Fibroblast of mammary gland (primary cell): ENCODE measurements around the gene UTS2R.
A peak's percentile ranks its signal among the peaks of the same experiment; 100 is the strongest.
"Not testable (repeated sequence)": the region's sequence is repeated elsewhere in the genome, so short reads cannot be mapped to it uniquely, and the experiment has no call there.

Experiments
- DNase-seq: peaks from one replicate; pipeline ENCODE4 v3.0.0-alpha.2; 2010; ENCODE audit warnings: low read depth
- H3K4me3 ChIP-seq: 2 replicates; pipeline ENCODE4 v1.5.1; 2011; ENCODE audit warnings: low read depth, mild to moderate bottlenecking, low read length, moderate library complexity; ENCODE audit not compliant: control insufficient read depth
- TF ChIP-seq, protein P1 (sequence below): conservative IDR thresholded peaks from 2 replicates; pipeline ENCODE4 v1.5.1; 2011; ENCODE audit warnings: low read depth, low read length, inconsistent platforms; ENCODE audit not compliant: control insufficient read depth, insufficient read depth

The UTS2R gene

GRCh38 chr17:82378741-82379021 lies 7.1 kb downstream of the UTS2R start:
- DNase-seq: no peak
- no peak overlapping the region for H3K4me3 ChIP-seq

GRCh38 chr17:82380860-82381702 lies 9.5 kb downstream of the UTS2R start:
- TF ChIP-seq, protein P1, sequence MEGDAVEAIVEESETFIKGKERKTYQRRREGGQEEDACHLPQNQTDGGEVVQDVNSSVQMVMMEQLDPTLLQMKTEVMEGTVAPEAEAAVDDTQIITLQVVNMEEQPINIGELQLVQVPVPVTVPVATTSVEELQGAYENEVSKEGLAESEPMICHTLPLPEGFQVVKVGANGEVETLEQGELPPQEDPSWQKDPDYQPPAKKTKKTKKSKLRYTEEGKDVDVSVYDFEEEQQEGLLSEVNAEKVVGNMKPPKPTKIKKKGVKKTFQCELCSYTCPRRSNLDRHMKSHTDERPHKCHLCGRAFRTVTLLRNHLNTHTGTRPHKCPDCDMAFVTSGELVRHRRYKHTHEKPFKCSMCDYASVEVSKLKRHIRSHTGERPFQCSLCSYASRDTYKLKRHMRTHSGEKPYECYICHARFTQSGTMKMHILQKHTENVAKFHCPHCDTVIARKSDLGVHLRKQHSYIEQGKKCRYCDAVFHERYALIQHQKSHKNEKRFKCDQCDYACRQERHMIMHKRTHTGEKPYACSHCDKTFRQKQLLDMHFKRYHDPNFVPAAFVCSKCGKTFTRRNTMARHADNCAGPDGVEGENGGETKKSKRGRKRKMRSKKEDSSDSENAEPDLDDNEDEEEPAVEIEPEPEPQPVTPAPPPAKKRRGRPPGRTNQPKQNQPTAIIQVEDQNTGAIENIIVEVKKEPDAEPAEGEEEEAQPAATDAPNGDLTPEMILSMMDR: no peak
- peak overlapping the region; percentile 2 for H3K4me3 ChIP-seq
- DNase-seq: peak; percentile 74

More at GRCh38 chr17:82378741-82379021, 7.1 kb downstream of the UTS2R start:
- TF ChIP-seq, protein P1: no peak

DNA sequence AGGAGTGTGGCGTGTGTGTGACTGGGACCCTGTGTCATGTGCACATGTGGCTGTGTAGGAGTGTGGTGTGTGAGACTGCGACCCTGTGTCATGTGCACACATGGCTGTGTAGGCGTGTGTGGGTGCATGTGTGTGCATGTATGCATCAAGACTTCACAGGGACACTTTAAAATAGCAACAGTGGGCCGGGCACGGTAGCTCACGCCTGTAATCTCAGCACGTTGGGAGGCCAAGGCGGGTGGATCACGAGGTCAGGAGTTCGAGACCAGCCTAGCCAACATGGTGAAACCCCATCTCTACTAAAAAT lies 10.1 kb downstream of the UTS2R start:
- peak; percentile 16 for DNase-seq

DNA sequence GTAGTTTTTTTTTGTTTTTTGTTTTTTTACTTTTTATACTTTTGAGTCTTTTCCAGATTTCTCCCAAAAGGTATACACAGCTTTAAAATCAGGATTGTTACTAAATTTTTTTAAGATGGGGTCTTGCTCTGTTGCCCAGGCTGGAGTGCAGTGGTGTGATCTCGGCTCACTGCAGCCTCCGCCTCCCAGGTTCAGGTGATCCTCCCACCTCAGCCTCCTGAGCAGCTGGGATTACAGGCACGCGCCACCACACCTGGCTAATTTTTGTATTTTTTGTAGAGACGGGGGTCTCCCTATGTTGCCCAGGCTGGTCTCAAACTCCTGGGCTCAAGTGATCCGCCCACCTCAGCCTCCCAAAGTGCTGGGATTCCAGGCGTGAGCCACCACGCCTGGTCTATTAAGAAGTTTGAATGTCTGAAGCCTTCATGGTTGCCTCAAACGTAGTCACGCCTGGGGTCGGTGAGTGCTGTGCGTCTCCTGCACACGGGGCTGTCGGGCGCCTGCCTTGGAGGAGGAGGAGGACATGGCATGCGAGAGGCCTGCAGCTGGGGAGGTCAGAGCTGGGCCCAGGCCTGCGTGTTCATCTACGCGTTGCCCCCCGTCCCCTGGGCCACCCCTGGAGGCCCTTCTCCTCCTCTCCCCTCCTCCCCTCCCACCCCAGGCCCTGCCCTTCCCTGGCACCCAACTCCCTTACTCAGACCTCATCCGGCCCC lies 10.8 kb downstream of the UTS2R start:
- H3K4me3 ChIP-seq, DNase-seq: not testable (repeated sequence)

More for the DNA sequence above, 10.1 kb downstream of the UTS2R start:
- not testable (repeated sequence) for H3K4me3 ChIP-seq

GRCh38 chr17:82382933-82383255 lies 11.3 kb downstream of the UTS2R start:
- TF ChIP-seq, protein P1: no peak

DNA sequence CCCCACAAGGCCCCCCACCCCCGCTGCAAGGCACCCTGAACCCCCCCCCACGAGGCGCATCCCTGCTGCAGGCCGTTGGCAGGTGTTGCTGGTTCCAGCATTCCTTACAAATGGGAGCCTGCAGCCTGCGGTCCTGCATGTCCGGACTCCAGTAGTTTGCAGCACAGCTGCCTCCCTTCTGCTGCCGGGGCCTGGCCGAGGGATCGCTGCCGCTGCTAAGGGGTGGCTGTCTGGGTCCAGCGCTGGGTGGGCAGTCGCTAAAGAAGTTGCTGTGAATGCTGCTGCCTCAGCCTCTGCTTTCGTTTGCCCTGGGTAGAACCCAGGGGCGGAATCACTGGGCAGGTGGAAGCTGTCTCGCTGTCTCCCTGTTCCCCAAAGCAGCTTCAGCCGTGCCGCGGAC lies 11.8 kb downstream of the UTS2R start:
- no peak for DNase-seq
- TF ChIP-seq, protein P1: no peak
- no peak overlapping the region for H3K4me3 ChIP-seq

More at GRCh38 chr17:82382933-82383255, 11.3 kb downstream of the UTS2R start:
- no peak overlapping the region for H3K4me3 ChIP-seq
- no peak for DNase-seq

GRCh38 chr17:82384051-82384729 lies 12.6 kb downstream of the UTS2R start:
- H3K4me3 ChIP-seq: no peak overlapping the region
- TF ChIP-seq, protein P1: no peak
- DNase-seq: no peak
